HG02588 (cell line): ENCODE measurements around the gene UGT2B7.

Source experiments
- ATAC-seq: cut with Tn5 transposase; IDR thresholded peaks from one replicate; pipeline ENCODE4 v1.9.1; 2021; ENCODE audit warnings: mild to moderate bottlenecking, moderate library complexity; ENCODE audit not compliant: unreplicated experiment

The UGT2B7 gene

DNA sequence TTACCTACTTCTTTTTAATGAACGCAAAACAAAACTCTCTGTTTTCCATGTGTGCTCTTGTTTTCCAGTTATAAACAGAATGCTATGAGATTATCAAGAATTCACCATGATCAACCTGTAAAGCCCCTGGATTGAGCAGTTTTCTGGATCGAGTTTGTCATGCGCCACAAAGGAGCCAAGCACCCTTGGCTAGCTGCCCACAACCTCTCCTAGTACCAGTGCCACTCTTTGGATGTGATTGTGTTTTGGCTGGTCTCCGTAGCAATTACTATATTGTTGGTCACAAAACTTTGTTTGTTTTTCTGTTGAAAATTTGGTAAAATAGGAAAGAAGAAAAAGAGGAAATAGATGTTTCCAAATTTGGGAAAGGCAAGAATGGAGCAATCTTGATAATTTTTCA, 51.1 kb downstream of the UGT2B7 start:
- ATAC-seq: no peak

DNA sequence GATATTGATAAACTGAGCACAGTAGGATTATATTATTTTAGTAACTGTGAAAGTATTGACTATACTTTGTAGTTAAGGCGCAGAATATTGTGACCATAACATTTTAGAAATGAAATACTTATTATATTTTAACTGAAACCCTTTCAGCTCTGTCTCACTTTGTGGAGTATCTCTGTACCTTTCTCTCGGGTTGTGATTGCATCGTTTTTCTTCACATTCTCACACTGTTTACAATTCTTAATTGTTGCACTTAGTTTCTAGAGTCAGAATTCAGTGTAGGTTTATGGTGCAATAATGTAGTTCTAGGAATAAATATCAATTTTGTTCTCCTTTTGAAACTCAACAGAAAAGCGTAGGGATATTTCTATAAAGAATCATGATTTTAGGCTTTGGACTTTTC, 57.7 kb downstream of the UGT2B7 start:
- no peak for ATAC-seq

DNA sequence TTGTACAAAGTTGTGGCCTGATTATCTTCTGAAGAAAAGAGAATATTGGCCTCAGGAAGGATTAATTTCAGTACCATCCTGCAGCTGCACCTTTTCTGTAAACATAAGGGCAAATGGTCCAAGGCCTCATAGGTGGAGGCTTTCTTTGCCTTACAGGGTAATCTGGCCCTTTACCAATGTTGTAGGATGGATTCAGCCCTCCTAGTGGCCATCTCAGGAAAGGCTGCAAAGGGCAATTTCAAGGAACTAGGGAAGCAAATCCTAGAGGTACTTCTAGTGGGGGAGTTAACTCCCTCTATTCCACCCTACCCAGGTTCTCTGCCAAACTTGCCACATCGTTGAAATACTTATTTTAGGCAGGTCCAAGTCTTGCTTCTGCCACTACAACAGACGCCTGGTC, 60.6 kb downstream of the UGT2B7 start:
- no peak for ATAC-seq
